ENCODE data around the gene PANK3. TPM values are rescaled to one million over a fixed set of nuclear protein-coding genes. Genes with fewer than 3 reads are reported as not detected.

Gene PANK3
- total and polyA plus RNA-seq, 10 of the 15 experiments (the other 5 are each of a cell fraction or from before 2014, with no cell fraction given), result 4.7 to 43.7 (median 23.9) TPM

GRCh38 chr5:168552146-168552545, 27.0 kb downstream of the PANK3 start:
- no TSS peak for BruUV-seq (replicated peaks)
- POLR2A ChIA-PET, result no interaction called here

More at GRCh38 chr5:168552146-168552545, 27.0 kb downstream of the PANK3 start:
- DNase-seq (ENCODE audit: low read depth, low spot score) (no peak), ATAC-seq (no peak), FAIRE-seq (no peak)
- Histone ChIP-seq H3K79me2 (ENCODE audit: control insufficient read depth, insufficient read depth, low read length) (no peaks in the 10 kb centered on the region), H3K27me3 (replicated peaks in 1 of 2; ENCODE audit: control insufficient read depth in 2 of 2, insufficient read depth in 2 of 2, low read length in 1 of 2) (no peaks in the 10 kb centered on the region), H3K9me3 (replicated peaks; ENCODE audit: control insufficient read depth, insufficient read depth, low read length) (no peaks in the 10 kb centered on the region), H4K20me1 (ENCODE audit: control insufficient read depth, insufficient read depth) (no peaks in the 10 kb centered on the region), H3K4me1 (ENCODE audit: control insufficient read depth, insufficient read depth, low read length) (no peaks in the 10 kb centered on the region), H3K9ac (ENCODE audit: control insufficient read depth, insufficient read depth, low read length) (no peak overlapping the region), H3K36me3 (ENCODE audit: control insufficient read depth in 2 of 2, insufficient read depth in 2 of 2, low read length in 1 of 2) (peaks cover 0 to 25% of the 10 kb centered on the region in 2 experiments; a peak in 3 of 4 replicates), H3K4me2 (ENCODE audit: control insufficient read depth, insufficient read depth) (no peak overlapping the region), H3K27ac (ENCODE audit: control insufficient read depth, insufficient read depth) (no peak overlapping the region), H2AFZ (ENCODE audit: control insufficient read depth, low read depth, low read length) (no peak overlapping the region), H3K4me3 (no peak overlapping the region)
- TF ChIP-seq ZZZ3 (IDR thresholded peaks at IDR 0.05; ENCODE audit: control insufficient read depth, insufficient read length, low read depth), result no peak
- TF ChIP-seq EZH2 (IDR thresholded peaks at IDR 0.05; ENCODE audit: borderline replicate concordance, control insufficient read depth, low read depth, low read length), result no peak
- TF ChIP-seq NFYB (IDR thresholded peaks at IDR 0.05; ENCODE audit: insufficient read depth, low read depth, low read length), result no peak
- no peak for TF ChIP-seq MTA2 (IDR thresholded peaks at IDR 0.05; ENCODE audit: low read depth)
- TF ChIP-seq, protein P1, sequence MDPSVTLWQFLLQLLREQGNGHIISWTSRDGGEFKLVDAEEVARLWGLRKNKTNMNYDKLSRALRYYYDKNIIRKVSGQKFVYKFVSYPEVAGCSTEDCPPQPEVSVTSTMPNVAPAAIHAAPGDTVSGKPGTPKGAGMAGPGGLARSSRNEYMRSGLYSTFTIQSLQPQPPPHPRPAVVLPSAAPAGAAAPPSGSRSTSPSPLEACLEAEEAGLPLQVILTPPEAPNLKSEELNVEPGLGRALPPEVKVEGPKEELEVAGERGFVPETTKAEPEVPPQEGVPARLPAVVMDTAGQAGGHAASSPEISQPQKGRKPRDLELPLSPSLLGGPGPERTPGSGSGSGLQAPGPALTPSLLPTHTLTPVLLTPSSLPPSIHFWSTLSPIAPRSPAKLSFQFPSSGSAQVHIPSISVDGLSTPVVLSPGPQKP (IDR thresholded peaks at IDR 0.05; ENCODE audit: low read depth, low read length), result no peak
- TF ChIP-seq HDGF (IDR thresholded peaks at IDR 0.05), result no peak
- TF ChIP-seq STAT3 (IDR thresholded peaks at IDR 0.05; ENCODE audit: low read depth, low read length), result no peak
- TF ChIP-seq HDAC2 (IDR thresholded peaks at IDR 0.05), result no peak
- TF ChIP-seq, protein P2, sequence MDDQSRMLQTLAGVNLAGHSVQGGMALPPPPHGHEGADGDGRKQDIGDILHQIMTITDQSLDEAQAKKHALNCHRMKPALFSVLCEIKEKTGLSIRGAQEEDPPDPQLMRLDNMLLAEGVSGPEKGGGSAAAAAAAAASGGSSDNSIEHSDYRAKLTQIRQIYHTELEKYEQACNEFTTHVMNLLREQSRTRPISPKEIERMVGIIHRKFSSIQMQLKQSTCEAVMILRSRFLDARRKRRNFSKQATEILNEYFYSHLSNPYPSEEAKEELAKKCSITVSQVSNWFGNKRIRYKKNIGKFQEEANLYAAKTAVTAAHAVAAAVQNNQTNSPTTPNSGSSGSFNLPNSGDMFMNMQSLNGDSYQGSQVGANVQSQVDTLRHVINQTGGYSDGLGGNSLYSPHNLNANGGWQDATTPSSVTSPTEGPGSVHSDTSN (IDR thresholded peaks at IDR 0.05; ENCODE audit: insufficient replicate concordance, low read depth, low read length), result no peak
- no peak for TF ChIP-seq RAD51 (IDR thresholded peaks at IDR 0.05)
- no peak for TF ChIP-seq HCFC1 (IDR thresholded peaks at IDR 0.05; ENCODE audit: low read length)
- no peak for TF ChIP-seq POLR2AphosphoS2 (IDR thresholded peaks at IDR 0.05; ENCODE audit: low read depth, low read length)
- ChIA-PET SMC1A (ENCODE audit: uncharacterized antibody, unreplicated experiment) (no interaction called here), RAD21 (ENCODE audit: unreplicated experiment) (no interaction called here), CTCF (no interaction called here)
- intact Hi-C loops (cut with micrococcal nuclease; ENCODE audit: unreplicated experiment), result no loop called here
- in situ Hi-C loops (cut with MboI), result no loop called here
- 93% methylated on average over 1 of the region's 1 CpG for WGBS (ENCODE audit: insufficient coverage, insufficient replicate concordance, low lambda C conversion rate, missing lambda C conversion rate)
